Measurements from ENCODE around the gene TP63. TPM values are rescaled to one million over a fixed set of nuclear protein-coding genes. Genes with fewer than 3 reads are reported as not detected.

Gene TP63
- total and polyA plus RNA-seq, 2 donors (not counting 3 experiments of a cell fraction or from before 2014, with no cell fraction given): not detected

GRCh38 chr3:189908646-189909045 lies 277.5 kb downstream of the TP63 start:
- CTCF ChIA-PET: interaction anchor here (0.6 to 2.6 kb wide), 10 partner anchors 8 to 257 kb away, joined by 3 to 9 read pairs (median 3); no protein-coding TSS in a partner anchor
- peak overlapping the region; percentile 21 for H2AFZ ChIP-seq (ENCODE audit: low read depth, low read length)
- H3K4me3 ChIP-seq (replicated peaks in 1 of 3; ENCODE audit: insufficient read depth in 1 of 3, low read depth in 1 of 3, low read length in 3 of 3): no peak overlapping the region
- peaks cover 31% of the 10 kb centered on the region for H3K4me1 ChIP-seq (ENCODE audit: control insufficient read depth, extremely low read depth, insufficient read depth, low read length)
- dilution Hi-C loops (cut with MboI; ENCODE audit: extremely low pct_ligation_motif_present, low sequenced_read_pairs) (no loop called here), intact Hi-C loops (cut with micrococcal nuclease) (loop anchor here (1.0 to 10.0 kb wide), 2 partner anchors 29 to 656 kb away; no protein-coding TSS in a partner anchor)
- peak overlapping the region; percentile 43 for H3K9ac ChIP-seq (replicated peaks; ENCODE audit: extremely low read depth, insufficient read depth, low read length)
- peak overlapping the region; percentile 44 for H3K4me2 ChIP-seq (ENCODE audit: insufficient read depth, low read length)
- H4K20me1 ChIP-seq (replicated peaks; ENCODE audit: control insufficient read depth, extremely low read depth, insufficient read depth, low read length): no peaks in the 10 kb centered on the region
- no peaks in the 10 kb centered on the region for H3K27me3 ChIP-seq (ENCODE audit: control insufficient read depth in 2 of 2, insufficient read depth in 2 of 2, low read length in 2 of 2)
- peak; percentile 97 for FAIRE-seq
- no peaks in the 10 kb centered on the region for H3K79me2 ChIP-seq (ENCODE audit: control insufficient read depth, insufficient read depth, low read length)
- H3K27ac ChIP-seq (ENCODE audit: insufficient read depth, low read depth, low read length): peak overlapping the region; percentile 90
- peak; percentile 87 for DNase-seq (ENCODE audit: low read depth, low spot score)
- H3K9me1 ChIP-seq (replicated peaks; ENCODE audit: control insufficient read depth, extremely low read depth, insufficient read depth, low read length): no peaks in the 10 kb centered on the region
- no peaks in the 10 kb centered on the region for H3K9me3 ChIP-seq (replicated peaks; ENCODE audit: control insufficient read depth, insufficient read depth, low read length)
- POLR2A ChIA-PET: interaction anchor here (0.6 to 1.1 kb wide), 2 partner anchors 15 to 21 kb away, joined by 3 to 8 read pairs; no protein-coding TSS in a partner anchor
- H3K36me3 ChIP-seq (ENCODE audit: control insufficient read depth in 2 of 2, extremely low read depth in 1 of 2, insufficient read depth in 2 of 2, low read length in 2 of 2): no peaks in the 10 kb centered on the region
- BruUV-seq (replicated peaks): no TSS peak
- TF ChIP-seq GATA2 (IDR thresholded peaks at IDR 0.05; ENCODE audit: insufficient read depth, insufficient read length, low read depth, low read length) (peak; percentile 34), FOS (IDR thresholded peaks at IDR 0.05; ENCODE audit: borderline replicate concordance, insufficient read depth, low read length) (peak; percentile 98), CTCF (IDR thresholded peaks at IDR 0.05; ENCODE audit: extremely low read depth in 1 of 2, insufficient read depth in 1 of 2, low read depth in 1 of 2, low read length in 2 of 2) (no peak), JUN (IDR thresholded peaks at IDR 0.05; ENCODE audit: borderline replicate concordance, insufficient read depth, insufficient read length, low read depth) (peak; percentile 98), MAX (IDR thresholded peaks at IDR 0.05; ENCODE audit: insufficient read depth, insufficient read length) (no peak), POLR2A (IDR thresholded peaks at IDR 0.05; ENCODE audit: low read depth, low read length) (peak; percentile 9), MYC (IDR thresholded peaks at IDR 0.05; ENCODE audit: low read depth, low read length) (no peak), EZH2 (IDR thresholded peaks at IDR 0.05; ENCODE audit: borderline replicate concordance, low read depth, low read length, severe bottlenecking) (no peak), POLR2AphosphoS5 (IDR thresholded peaks at IDR 0.05; ENCODE audit: insufficient read depth, low read depth, low read length) (peak; percentile 90)

All from endothelial cell of umbilical vein (primary cell).